Pancreas (tissue), 10 donors: ENCODE results near the gene TENT5C. TPM values are rescaled to one million over a fixed set of nuclear protein-coding genes. Genes with fewer than 3 reads are reported as not detected.
A peak's percentile ranks its signal among the peaks of the same experiment; 100 is the strongest.

Experiments
- ATAC-seq, 4 donors: fragments of 200-7000 bp; cut with Tn5 transposase; one replicate each; pipeline versions ENCODE4 v1.8.0 to v1.9.1; 2020; ENCODE audit warnings: mild to moderate bottlenecking in 4 of 4, moderate library complexity in 4 of 4
- DNase-seq, 6 donors: peaks; one replicate each; pipeline ENCODE4 v3.0.0-alpha.2; 2020
- FAIRE-seq: peaks from 2 replicates; lab custom pipeline; 2012; peaks lifted over from hg19 to GRCh38; lab: Jason Lieb, UNC
- H3K27ac ChIP-seq, 4 donors: fragments of 200-600 bp; sonication (generic); 1 replicate in 3 of 4; 2 replicates in 1 of 4; pipeline versions ENCODE4 v1.5.0 to v1.8.0; 2020
- H3K27me3 ChIP-seq, 4 donors: fragments of 200-600 bp; one replicate each; pipeline ENCODE4 v1.8.0; 2021
- H3K36me3 ChIP-seq, 3 donors: fragments of 200-600 bp; sonication (generic) in 1 of 3; one replicate each; pipeline versions ENCODE4 v1.5.0 to v1.8.0; 2020 to 2021
- H3K4me1 ChIP-seq, 3 donors: fragments of 200-600 bp; one replicate each; pipeline ENCODE4 v1.8.0; 2021
- H3K4me3 ChIP-seq, 4 donors: fragments of 200-600 bp; sonication (generic) in 2 of 4; one replicate each; pipeline versions ENCODE4 v1.5.0 to v1.8.0; 2020 to 2021
- H3K9me3 ChIP-seq, 4 donors: fragments of 200-600 bp; one replicate each; pipeline ENCODE4 v1.8.0; 2021
- WGBS, 2 donors: extraction: QIAGEN DNeasy Blood & Tissue Kit; methylation state at CpG; one replicate each; pipeline ENCODE4 v1.1.7; 2013; 5-methylcytosine and 5-hydroxymethylcytosine counted together
- intact Hi-C, 3 donors: fragments of 100-400 bp; cut with DNase I; formaldehyde crosslinking; loops; one replicate each; pipeline versions ENCODE4 v1.11.1 to v1.14.2; 2022
- polyA plus RNA-seq, 2 donors: library from polyadenylated mRNA; stranded (reverse); fragments of 200-250 nt; gene quantifications; one replicate each; pipeline ENCODE4 v1.2.3, GENCODE V29; 2013
- total RNA-seq, 6 donors: library from RNA; stranded (reverse); fragmentation: NEBNext Ultra II Directional in 4 of 6; extraction: Animal tissue kit (Norgen Biotek cat#: 25700) in 4 of 6; gene quantifications; one replicate each; pipeline versions ENCODE4 v1.2.1 to v1.2.4, GENCODE V29; 2021 to 2023
- TF ChIP-seq, protein P1 (sequence below), 4 donors: fragments of 200-600 bp; sonication (generic) in 3 of 4; IDR thresholded peaks; one replicate each; pipeline versions ENCODE4 v1.5.0 to v1.8.0; 2021; ENCODE audit warnings: antibody characterized with exemption in 4 of 4
- donor health status: healthy with polysubstance abuse.
- donor health status: DM: no; HTN: no; CAD: no; lungs with moderate emphysema.
- donor health status: DM: no; HTN: no; CAD: no.
- donor health status: control.
- donor health status: control.
- donor health status: Bipolar disorder and iron deficiency.
- donor health status: DM: yes; HTN: yes; CAD: no.
- donor health status: DM: no; HTN: no; CAD: no.
- donor health status: DM: no; HTN: no; CAD: no.
- donor health status: DM: yes; HTN: yes; CAD: no.

The TENT5C gene
- total and polyA plus RNA-seq, 8 donors = 6.7 to 68.1 (median 31.5) TPM

DNA sequence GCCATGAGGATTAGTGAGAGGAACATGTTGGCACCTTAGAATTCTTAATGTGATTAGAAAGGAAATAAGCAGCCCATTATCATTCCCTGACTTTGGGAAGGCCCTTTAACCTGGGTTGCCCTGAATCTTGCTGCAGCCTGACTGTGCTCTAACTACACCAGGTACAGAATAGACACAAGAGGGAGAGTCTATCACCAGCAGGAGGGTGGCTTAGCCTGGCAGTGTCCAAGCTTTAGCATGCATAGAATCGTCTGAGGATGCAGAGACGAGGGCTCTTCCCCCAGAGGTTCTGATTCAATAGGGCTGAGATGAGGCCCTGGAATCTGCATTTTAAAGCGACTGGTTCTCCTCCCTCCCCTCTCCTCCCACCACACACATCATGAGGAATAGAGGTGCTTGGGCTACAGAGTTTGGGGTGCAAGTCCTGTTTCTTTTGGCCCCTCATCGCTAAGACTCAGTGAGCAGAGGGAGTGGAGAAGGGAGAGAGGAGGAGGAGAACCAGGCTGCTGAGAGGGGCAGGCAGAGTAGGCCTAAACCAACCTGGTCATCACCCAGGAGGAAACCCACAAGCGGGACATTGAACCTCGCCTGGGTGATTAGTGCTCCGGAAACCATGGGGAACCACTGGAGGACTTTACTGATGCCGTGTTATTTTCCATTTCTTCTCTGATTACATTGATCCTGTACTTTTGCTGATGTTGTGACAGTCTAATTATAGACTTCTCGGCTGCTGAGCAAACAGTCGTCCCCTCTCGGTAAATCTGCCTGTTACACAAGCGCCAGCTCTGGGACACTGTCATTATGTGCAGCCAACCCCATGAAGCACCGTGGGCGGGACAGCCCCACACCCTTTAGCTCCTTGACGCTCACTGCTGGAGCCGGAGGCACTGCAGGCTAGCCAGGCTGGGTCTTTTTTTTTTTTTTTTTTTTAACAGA is 6.3 kb upstream of the TENT5C start:
- FAIRE-seq (no peak), ATAC-seq (peak; percentile 50 to 84 (median 72)), DNase-seq (peak in 1 of 6 donors; percentile 11)
- intact Hi-C loops = loop anchor here in 1 of 3 donors (10.0 kb wide), 1 partner anchor 65 kb away; no protein-coding TSS in a partner anchor
- TF ChIP-seq, protein P1, sequence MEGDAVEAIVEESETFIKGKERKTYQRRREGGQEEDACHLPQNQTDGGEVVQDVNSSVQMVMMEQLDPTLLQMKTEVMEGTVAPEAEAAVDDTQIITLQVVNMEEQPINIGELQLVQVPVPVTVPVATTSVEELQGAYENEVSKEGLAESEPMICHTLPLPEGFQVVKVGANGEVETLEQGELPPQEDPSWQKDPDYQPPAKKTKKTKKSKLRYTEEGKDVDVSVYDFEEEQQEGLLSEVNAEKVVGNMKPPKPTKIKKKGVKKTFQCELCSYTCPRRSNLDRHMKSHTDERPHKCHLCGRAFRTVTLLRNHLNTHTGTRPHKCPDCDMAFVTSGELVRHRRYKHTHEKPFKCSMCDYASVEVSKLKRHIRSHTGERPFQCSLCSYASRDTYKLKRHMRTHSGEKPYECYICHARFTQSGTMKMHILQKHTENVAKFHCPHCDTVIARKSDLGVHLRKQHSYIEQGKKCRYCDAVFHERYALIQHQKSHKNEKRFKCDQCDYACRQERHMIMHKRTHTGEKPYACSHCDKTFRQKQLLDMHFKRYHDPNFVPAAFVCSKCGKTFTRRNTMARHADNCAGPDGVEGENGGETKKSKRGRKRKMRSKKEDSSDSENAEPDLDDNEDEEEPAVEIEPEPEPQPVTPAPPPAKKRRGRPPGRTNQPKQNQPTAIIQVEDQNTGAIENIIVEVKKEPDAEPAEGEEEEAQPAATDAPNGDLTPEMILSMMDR (IDR thresholded peaks at IDR 0.05) = no peak
- no peaks in the 10 kb centered on the region for H3K27me3 ChIP-seq
- 59 to 73% methylated on average over 16 of the region's 16 CpGs for WGBS, 2 donors
- no peaks in the 10 kb centered on the region for H3K9me3 ChIP-seq
- no peaks in the 10 kb centered on the region for H3K4me1 ChIP-seq
- H3K4me3 ChIP-seq = no peak overlapping the region
- no peaks in the 10 kb centered on the region for H3K36me3 ChIP-seq
- no peak overlapping the region for H3K27ac ChIP-seq

- no peaks in the 10 kb centered on the region for H3K9me3 ChIP-seq
- no peak overlapping the region for H3K4me3 ChIP-seq
- DNase-seq (peak in 1 of 6 donors; percentile 1), FAIRE-seq (no peak), ATAC-seq (no peak)
- intact Hi-C loops = no loop called here
- TF ChIP-seq, protein P1 (IDR thresholded peaks at IDR 0.05) = no peak
- no peaks in the 10 kb centered on the region for H3K27me3 ChIP-seq
- peaks cover 0 to 4% (median 0%) of the 10 kb centered on the region in 3 donors for H3K4me1 ChIP-seq
- no peak overlapping the region for H3K27ac ChIP-seq
- no peaks in the 10 kb centered on the region for H3K36me3 ChIP-seq
- 92 to 94% methylated on average over 7 of the region's 7 CpGs for WGBS, 2 donors
Measured at GRCh38 chr1:117600325-117600943, 5.4 kb upstream of the TENT5C start.

DNA sequence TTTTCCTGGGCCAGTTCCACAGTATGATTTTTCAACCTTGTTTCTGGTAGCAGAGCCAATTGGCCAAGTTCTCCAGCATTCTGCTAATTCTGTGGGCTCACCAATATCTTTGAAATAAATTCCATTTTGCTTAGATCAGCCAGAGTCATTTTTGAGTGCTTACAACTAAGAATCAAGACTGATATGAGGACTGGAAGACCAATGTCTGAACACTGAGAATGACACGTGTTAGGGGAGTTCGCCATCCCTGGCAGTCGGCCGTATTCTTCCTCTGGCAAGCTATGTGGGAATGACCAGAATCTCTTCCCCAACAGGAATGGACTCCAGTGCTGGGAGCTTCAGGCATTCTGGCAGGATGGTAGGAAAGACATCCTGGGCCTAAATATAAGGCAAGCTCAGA is 4.9 kb upstream of the TENT5C start:
- Histone ChIP-seq H3K27ac (no peak overlapping the region), H3K9me3 (no peaks in the 10 kb centered on the region), H3K36me3 (no peaks in the 10 kb centered on the region), H3K4me3 (no peak overlapping the region), H3K27me3 (no peaks in the 10 kb centered on the region), H3K4me1 (peaks cover 0 to 4% (median 0%) of the 10 kb centered on the region in 3 donors)
- WGBS, 2 donors = 88 to 94% methylated on average over 4 of the region's 4 CpGs
- TF ChIP-seq, protein P1 (IDR thresholded peaks at IDR 0.05) = no peak
- DNase-seq = peak in 1 of 6 donors; percentile 0
- ATAC-seq = no peak
- FAIRE-seq = no peak
- intact Hi-C loops = no loop called here

GRCh38 chr1:117602862-117603261 is 3.0 kb upstream of the TENT5C start:
- Histone ChIP-seq H3K27ac (no peak overlapping the region), H3K9me3 (no peaks in the 10 kb centered on the region), H3K36me3 (no peaks in the 10 kb centered on the region), H3K4me1 (peaks cover 0 to 4% (median 0%) of the 10 kb centered on the region in 3 donors), H3K27me3 (no peaks in the 10 kb centered on the region), H3K4me3 (no peak overlapping the region)
- intact Hi-C loops = no loop called here
- DNase-seq (no peak), ATAC-seq (no peak), FAIRE-seq (no peak)
- WGBS, 2 donors = 81 to 96% methylated on average over 4 of the region's 4 CpGs
- TF ChIP-seq, protein P1 (IDR thresholded peaks at IDR 0.05) = no peak
